HG02970 (cell line): ENCODE measurements around the gene USP47.

Source experiments
- ATAC-seq: cut with Tn5 transposase; IDR thresholded peaks from one replicate; pipeline ENCODE4 v1.9.1; 2021; ENCODE audit warnings: mild to moderate bottlenecking, moderate library complexity, moderate number of reproducible peaks; ENCODE audit not compliant: unreplicated experiment, low FRiP score

USP47 gene

GRCh38 chr11:11931461-11932055, 89.8 kb downstream of the USP47 start:
- ATAC-seq, result no peak

DNA sequence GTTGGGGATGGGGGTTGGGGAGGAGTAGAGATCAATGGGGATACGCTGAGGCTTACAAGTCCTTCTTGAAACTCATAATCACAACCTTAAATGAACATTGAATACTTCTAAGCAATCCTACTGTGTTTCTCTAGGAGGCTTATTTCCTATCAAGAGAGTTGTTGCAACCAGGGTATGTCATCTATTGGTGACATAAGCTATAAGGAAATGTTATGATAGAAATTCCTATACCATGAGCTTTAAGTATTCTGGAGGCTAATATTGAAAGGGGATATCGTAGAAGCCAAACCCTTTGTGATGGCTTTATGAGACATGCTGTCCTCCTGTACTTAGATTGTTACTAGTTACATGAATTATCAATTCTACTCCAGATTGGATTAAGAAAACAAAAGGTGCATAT, 93.8 kb downstream of the USP47 start:
- ATAC-seq, result no peak

DNA sequence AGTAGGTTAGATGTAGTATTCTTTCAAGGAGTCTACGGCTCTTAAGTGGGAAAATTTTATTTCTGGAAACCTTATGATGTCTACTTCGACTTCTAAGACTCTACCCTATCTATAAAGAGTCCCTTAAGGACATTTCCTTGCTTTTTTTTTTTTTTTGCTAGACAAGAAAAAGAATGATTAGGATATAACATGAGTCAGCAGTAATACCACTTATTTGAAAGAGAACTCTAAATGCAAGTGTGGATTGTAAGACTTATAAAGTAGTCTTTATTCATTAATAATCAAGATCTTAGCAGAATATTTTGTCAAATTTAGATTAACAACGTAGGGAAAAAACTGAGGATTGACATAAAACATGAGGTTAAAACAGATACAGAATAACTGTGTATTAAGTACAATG, 95.7 kb downstream of the USP47 start:
- no peak for ATAC-seq

GRCh38 chr11:11937957-11938356, 96.2 kb downstream of the USP47 start:
- no peak for ATAC-seq

- no peak for ATAC-seq
These were observed 98.8 kb downstream of the USP47 start for GRCh38 chr11:11940551-11940950.

DNA sequence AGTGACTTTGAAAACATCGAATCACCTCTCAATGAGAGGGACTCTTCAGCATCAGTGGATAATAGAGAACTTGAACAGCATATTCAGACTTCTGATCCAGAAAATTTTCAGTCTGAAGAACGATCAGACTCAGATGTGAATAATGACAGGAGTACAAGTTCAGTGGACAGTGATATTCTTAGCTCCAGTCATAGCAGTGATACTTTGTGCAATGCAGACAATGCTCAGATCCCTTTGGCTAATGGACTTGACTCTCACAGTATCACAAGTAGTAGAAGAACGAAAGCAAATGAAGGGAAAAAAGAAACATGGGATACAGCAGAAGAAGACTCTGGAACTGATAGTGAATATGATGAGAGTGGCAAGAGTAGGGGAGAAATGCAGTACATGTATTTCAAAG, 100.9 kb downstream of the USP47 start:
- no peak for ATAC-seq

DNA sequence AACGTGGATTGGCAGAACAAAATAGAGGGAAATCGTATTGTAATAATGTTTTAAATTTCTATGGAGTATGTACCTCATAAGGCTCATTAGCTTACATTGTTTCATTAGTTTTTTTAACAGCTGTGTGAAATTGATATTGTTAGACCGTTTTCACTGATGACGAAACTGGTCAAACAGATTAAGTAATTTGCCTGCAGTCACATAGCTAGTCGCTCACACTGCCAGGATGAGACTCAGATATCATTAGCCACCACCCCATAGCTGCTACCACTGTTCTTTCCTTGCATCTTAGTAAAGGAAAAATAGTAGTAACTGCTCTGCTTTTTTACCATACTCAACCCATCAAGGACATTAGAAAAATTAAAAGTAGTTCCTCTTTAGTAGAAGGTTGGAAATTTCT, 102.7 kb downstream of the USP47 start:
- no peak for ATAC-seq

GRCh38 chr11:11946180-11946579, 104.4 kb downstream of the USP47 start:
- no peak for ATAC-seq

GRCh38 chr11:11946878-11947277, 105.1 kb downstream of the USP47 start:
- no peak for ATAC-seq

DNA sequence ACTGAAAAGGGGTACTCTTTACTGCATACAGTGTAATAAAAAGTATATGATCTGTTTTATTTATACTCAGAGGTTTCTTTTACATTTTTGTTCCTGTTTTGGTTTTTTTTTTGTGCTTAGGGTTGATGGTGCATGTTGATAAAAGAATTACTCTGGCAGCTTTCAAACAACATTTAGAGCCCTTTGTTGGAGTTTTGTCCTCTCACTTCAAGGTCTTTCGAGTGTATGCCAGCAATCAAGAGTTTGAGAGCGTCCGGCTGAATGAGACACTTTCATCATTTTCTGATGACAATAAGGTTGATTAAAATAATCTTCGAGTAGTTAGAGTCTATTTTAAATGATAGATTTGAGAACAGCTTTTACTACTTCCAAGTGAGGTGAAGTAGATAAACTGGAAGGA, 106.1 kb downstream of the USP47 start:
- ATAC-seq, result no peak

DNA sequence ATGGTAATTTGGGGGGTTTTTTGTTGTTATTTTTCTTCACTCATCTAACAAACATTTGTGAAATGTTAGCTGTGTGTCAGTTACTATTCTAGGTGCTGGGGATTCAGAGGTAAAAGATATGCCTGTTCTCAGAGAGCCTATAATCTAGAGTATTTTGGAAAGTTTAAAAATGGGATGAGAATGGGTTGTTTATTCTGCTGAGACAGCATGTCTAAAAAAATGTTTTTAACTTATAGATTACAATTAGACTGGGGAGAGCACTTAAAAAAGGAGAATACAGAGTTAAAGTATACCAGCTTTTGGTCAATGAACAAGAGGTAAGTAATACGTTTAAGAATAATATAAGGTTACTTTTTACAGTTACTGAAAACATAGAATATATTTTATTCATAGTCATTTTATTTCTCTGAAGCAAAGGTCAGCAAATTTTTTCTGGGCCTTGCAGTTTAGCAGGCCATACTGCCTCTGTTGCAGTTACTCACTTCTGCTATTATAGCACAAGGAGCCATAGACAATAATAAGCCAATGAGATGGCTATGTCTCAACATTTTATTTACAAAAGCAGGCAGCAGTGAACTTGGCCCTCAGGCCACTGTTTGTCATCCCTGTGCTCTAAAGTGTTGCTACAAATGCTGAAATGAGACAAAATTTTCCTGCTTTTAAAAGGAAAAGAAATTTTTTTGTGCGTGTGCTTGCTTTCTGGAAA, 106.6 kb downstream of the USP47 start:
- no peak for ATAC-seq

DNA sequence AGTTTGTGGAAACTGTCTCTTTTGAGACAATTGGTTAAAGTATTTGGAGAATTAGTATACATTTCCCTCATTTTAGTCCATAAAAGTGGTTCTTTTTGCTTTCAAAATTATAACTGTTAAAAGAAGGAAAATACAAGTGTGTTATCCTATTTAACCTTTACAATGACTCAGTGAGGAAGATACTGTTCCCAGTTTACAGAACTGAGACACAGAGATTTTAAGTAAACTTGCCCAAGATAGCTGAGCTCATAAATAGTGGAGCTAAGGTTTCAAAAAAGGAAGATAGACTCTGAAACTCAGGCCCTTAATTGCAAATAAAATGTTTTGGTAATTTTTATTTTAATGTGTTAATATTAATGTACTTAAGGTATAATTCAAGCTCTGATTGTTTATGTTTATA, 107.7 kb downstream of the USP47 start:
- no peak for ATAC-seq

GRCh38 chr11:11952036-11952435, 110.3 kb downstream of the USP47 start:
- ATAC-seq, result no peak

- no peak for ATAC-seq
These were observed 114.2 kb downstream of the USP47 start for GRCh38 chr11:11956006-11956405.

- ATAC-seq, result no peak
These were observed 116.8 kb downstream of the USP47 start for GRCh38 chr11:11958403-11959231.

- ATAC-seq, result no peak
These were observed 117.8 kb downstream of the USP47 start for GRCh38 chr11:11959601-11960000.

GRCh38 chr11:11960687-11961086, 118.9 kb downstream of the USP47 start:
- no peak for ATAC-seq

- ATAC-seq, result no peak
These were observed 119.7 kb downstream of the USP47 start for GRCh38 chr11:11961399-11962028.

DNA sequence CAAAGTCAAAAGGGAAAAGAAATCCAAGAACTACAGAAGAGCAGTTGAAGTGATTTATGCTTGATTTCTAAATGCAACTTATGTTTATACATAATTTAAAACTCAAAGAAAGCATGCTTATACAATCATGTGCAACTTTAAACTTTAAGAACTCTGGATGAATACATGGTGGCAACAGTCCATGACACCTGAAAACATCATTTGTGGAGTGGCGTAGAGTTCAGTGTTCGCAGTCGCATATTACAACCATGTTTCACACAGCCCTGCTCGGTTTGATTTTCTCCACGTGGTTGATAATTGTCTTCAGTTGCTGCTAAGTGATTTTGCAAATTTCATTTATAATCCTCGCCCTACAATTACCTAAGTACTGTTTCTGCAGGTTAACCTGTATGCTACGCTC, 121.3 kb downstream of the USP47 start:
- ATAC-seq, result no peak

DNA sequence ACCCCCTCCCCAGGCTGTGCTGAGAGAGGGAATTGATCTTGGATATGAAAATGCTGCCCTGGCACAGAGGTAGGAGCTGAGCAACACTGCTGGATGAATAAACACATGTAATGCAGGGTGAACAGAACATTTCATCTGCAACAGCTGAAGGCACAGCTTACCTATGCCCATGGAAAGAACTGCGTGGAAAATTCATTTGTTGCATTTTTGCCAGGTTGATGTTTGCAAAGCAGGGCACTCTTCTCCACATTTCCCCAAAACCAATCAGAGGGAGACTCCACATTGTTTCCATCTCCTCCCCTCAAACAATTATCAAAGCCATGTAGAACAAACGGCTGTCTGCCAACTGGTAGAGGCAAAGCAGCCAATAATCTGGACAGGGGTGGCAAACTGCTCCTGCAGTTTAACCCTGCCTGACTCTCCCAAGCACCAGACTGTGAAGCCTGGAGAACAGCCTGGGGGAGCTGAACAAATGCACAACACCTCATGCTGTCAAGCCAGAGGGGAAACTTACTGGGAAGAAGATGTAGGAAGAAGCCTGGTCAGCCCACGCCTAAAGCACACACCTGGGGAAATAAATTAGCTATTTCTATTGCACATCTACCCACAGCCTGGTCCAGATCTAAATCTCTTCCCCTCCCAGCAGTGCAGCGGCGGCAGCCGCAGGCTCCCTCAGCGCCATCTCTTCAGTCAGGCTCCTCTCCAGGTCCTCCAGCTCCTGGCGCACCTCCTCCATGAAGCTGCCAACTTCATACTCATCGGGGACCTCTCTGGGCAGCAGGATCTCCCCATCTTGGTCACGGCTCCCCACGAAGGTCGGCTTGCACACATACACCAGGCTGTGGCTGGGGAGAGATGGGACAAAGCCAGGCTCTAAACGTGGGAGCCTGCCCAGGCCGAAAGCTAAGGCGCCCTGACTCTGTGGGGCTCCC, 122.3 kb downstream of the USP47 start:
- no peak for ATAC-seq
